ENCODE results near the gene HPF1.

The HPF1 gene

DNA sequence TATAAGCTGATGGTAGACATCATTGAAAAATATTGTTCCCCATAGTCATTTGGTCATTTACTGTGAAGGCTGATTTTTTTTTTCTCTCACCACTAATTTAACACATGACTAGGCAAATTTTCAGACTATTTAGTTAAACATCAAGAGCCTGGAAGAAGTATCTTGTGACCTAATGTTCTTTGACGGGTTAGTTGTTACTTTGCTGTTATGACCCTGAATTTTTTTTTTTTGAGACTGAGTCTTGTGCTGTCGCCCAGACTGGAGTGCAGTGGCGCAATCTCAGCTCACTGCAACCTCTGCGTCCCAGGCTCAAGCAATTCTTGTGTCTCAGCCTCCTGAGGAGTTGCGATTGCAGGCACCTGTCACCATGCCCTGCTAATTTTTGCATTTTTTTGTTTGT lies 67.0 kb downstream of the HPF1 start:
- no peak for DNase-seq (ENCODE audit: low spot score)
- TF ChIP-seq CTCF (IDR thresholded peaks at IDR 0.05; ENCODE audit: borderline replicate concordance, control extremely low read depth, extremely low read depth, insufficient read depth, missing control alignments): no peak
- in situ Hi-C loops (cut with MboI; ENCODE audit: low sequenced_read_pairs, unreplicated experiment): no loop called here

- no peak for DNase-seq (ENCODE audit: low spot score)
- TF ChIP-seq CTCF (IDR thresholded peaks at IDR 0.05; ENCODE audit: borderline replicate concordance, control extremely low read depth, extremely low read depth, insufficient read depth, missing control alignments): no peak
- in situ Hi-C loops (cut with MboI; ENCODE audit: low sequenced_read_pairs, unreplicated experiment): no loop called here
Measured at GRCh38 chr4:169689681-169690080, 68.1 kb downstream of the HPF1 start.

GRCh38 chr4:169682372-169683047 lies 75.2 kb downstream of the HPF1 start:
- no peak for TF ChIP-seq CTCF (IDR thresholded peaks at IDR 0.05; ENCODE audit: borderline replicate concordance, control extremely low read depth, extremely low read depth, insufficient read depth, missing control alignments)
- in situ Hi-C loops (cut with MboI; ENCODE audit: low sequenced_read_pairs, unreplicated experiment): no loop called here
- DNase-seq (ENCODE audit: low spot score): no peak
